Smooth muscle cell of the coronary artery (primary cell): Measurements from ENCODE around the gene KL. TPM values are rescaled to one million over a fixed set of nuclear protein-coding genes. Genes with fewer than 3 reads are reported as not detected.

ENCODE experiments used
- total RNA-seq: library from RNA; depleted of rRNA; stranded (reverse); fragments of >200 nt; gene quantifications from 2 replicates; pipeline ENCODE4 v1.2.3, GENCODE V29; 2014; ENCODE audit warnings: low replicate concordance

Gene KL
- total RNA-seq = 0.12 and 0.15 TPM in 2 replicates

DNA sequence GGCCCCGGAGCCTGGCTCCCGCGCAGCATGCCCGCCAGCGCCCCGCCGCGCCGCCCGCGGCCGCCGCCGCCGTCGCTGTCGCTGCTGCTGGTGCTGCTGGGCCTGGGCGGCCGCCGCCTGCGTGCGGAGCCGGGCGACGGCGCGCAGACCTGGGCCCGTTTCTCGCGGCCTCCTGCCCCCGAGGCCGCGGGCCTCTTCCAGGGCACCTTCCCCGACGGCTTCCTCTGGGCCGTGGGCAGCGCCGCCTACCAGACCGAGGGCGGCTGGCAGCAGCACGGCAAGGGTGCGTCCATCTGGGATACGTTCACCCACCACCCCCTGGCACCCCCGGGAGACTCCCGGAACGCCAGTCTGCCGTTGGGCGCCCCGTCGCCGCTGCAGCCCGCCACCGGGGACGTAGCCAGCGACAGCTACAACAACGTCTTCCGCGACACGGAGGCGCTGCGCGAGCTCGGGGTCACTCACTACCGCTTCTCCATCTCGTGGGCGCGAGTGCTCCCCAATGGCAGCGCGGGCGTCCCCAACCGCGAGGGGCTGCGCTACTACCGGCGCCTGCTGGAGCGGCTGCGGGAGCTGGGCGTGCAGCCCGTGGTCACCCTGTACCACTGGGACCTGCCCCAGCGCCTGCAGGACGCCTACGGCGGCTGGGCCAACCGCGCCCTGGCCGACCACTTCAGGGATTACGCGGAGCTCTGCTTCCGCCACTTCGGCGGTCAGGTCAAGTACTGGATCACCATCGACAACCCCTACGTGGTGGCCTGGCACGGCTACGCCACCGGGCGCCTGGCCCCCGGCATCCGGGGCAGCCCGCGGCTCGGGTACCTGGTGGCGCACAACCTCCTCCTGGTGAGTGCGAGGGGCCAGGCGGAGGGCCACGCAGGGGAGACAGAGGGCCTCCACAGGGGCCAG, at the start of gene KL:
Gene KL, plus strand, starts transcription at position 10 of the 909 bp plus-strand sequence. Its CDS starts 18 bp downstream, at position 28.

